WTC11 (cell line): Measurements from ENCODE around the gene EPB41L4B. TPM values are rescaled to one million over a fixed set of nuclear protein-coding genes. Genes with fewer than 3 reads are reported as not detected.

ENCODE experiments used
- ATAC-seq: fragments of 200-7000 bp; cut with Tn5 transposase; 2 replicates; pipeline ENCODE4 v1.10.0; 2021; ENCODE audit warnings: mild to moderate bottlenecking, moderate library complexity
- CTCF ChIA-PET: fragments of 300-600 bp; sonication (Branson Sonifier 250); formaldehyde crosslinking; loops from one replicate; lab custom pipeline; 2021; ENCODE audit warnings: antibody characterized with exemption; lab: Charles Lee
- POLR2A ChIA-PET: fragments of 350-600 bp; sonication (Branson Sonifier 250); formaldehyde crosslinking; loops from one replicate; lab custom pipeline; 2021; ENCODE audit warnings: antibody characterized with exemption; lab: Charles Lee
- DNase-seq: peaks from one replicate; pipeline ENCODE4 v3.0.0; 2021; ENCODE audit warnings: low spot score
- H3K27ac Mint-ChIP-seq: 2 replicates; pipeline ENCODE4 v1.8.0; 2021; ENCODE audit warnings: mixed read lengths
- H3K27me3 Mint-ChIP-seq: 2 replicates; pipeline ENCODE4 v1.8.0; 2021; ENCODE audit warnings: low read depth, mild to moderate bottlenecking, moderate library complexity, mixed read lengths
- H3K36me3 Mint-ChIP-seq: 2 replicates; pipeline ENCODE4 v1.8.0; 2021; ENCODE audit warnings: mixed read lengths
- H3K4me1 Mint-ChIP-seq: 2 replicates; pipeline ENCODE4 v1.8.0; 2022; ENCODE audit warnings: mixed read lengths
- H3K4me3 Mint-ChIP-seq: 2 replicates; pipeline ENCODE4 v1.8.0; 2021; ENCODE audit warnings: mild to moderate bottlenecking, moderate library complexity, mixed read lengths
- H3K9me3 Mint-ChIP-seq: 2 replicates; pipeline ENCODE4 v1.8.0; 2021; ENCODE audit warnings: mixed read lengths
- CDX4 ChIP-seq: fragments of 250-450 bp; sonication (Bioruptor Pico); IDR thresholded peaks from 2 replicates; pipeline ENCODE4 v1.9.0; 2021; ENCODE audit warnings: moderate library complexity, mild to moderate bottlenecking, inconsistent platforms, borderline replicate concordance
- E2F1 ChIP-seq: sonication (generic); formaldehyde crosslinking; IDR thresholded peaks from 2 replicates; pipeline ENCODE4 v1.8.0; 2022; ENCODE audit warnings: mild to moderate bottlenecking, missing genetic modification reagents
- ERG ChIP-seq: fragments of 250-450 bp; sonication (Bioruptor Pico); IDR thresholded peaks from 2 replicates; pipeline ENCODE4 v1.8.0; 2021; ENCODE audit warnings: mild to moderate bottlenecking
- ESRRA ChIP-seq: sonication (generic); formaldehyde crosslinking; IDR thresholded peaks from 2 replicates; pipeline ENCODE4 v1.8.1; 2022; ENCODE audit warnings: mild to moderate bottlenecking, missing genetic modification reagents, borderline replicate concordance
- FOXJ3 ChIP-seq: sonication (generic); formaldehyde crosslinking; IDR thresholded peaks from 2 replicates; pipeline ENCODE4 v1.9.0; 2021; ENCODE audit warnings: missing genetic modification reagents, mild to moderate bottlenecking, borderline replicate concordance
- FOXK1 ChIP-seq: sonication (generic); formaldehyde crosslinking; IDR thresholded peaks from 2 replicates; pipeline ENCODE4 v1.8.0; 2022; ENCODE audit warnings: mild to moderate bottlenecking, moderate library complexity, missing genetic modification reagents
- GABPB1 ChIP-seq: sonication (generic); formaldehyde crosslinking; IDR thresholded peaks from 2 replicates; pipeline ENCODE4 v1.8.1; 2023; ENCODE audit warnings: mild to moderate bottlenecking, missing genetic modification reagents
- MLX ChIP-seq: sonication (generic); formaldehyde crosslinking; IDR thresholded peaks from 2 replicates; pipeline ENCODE4 v1.8.1; 2023; ENCODE audit warnings: mild to moderate bottlenecking, missing genetic modification reagents, moderate library complexity
- NR3C1 ChIP-seq: sonication (generic); formaldehyde crosslinking; conservative IDR thresholded peaks from 2 replicates; pipeline ENCODE4 v1.8.1; 2023; ENCODE audit warnings: low read depth, mild to moderate bottlenecking, missing genetic modification reagents
- OVOL2 ChIP-seq: fragments of 250-450 bp; sonication (Bioruptor Pico); IDR thresholded peaks from 2 replicates; pipeline ENCODE4 v1.9.0; 2021; ENCODE audit warnings: mild to moderate bottlenecking, borderline replicate concordance
- RORB ChIP-seq: fragments of 250-450 bp; sonication (Bioruptor Pico); IDR thresholded peaks from 2 replicates; pipeline ENCODE4 v1.9.0; 2021; ENCODE audit warnings: mild to moderate bottlenecking
- USF1 ChIP-seq: sonication (generic); formaldehyde crosslinking; IDR thresholded peaks from 2 replicates; pipeline ENCODE4 v1.8.0; 2022; ENCODE audit warnings: mild to moderate bottlenecking, missing genetic modification reagents
- ZMAT4 ChIP-seq: fragments of 250-450 bp; sonication (Bioruptor Pico); IDR thresholded peaks from 2 replicates; pipeline ENCODE4 v1.9.0; 2021; ENCODE audit warnings: mild to moderate bottlenecking
- ZNF121 ChIP-seq: sonication (generic); formaldehyde crosslinking; IDR thresholded peaks from 2 replicates; pipeline ENCODE4 v1.8.0; 2023; ENCODE audit warnings: missing genetic modification reagents
- ZNF232 ChIP-seq: sonication (generic); formaldehyde crosslinking; IDR thresholded peaks from 2 replicates; pipeline ENCODE4 v1.8.0; 2022; ENCODE audit warnings: mild to moderate bottlenecking, missing genetic modification reagents
- ZNF416 ChIP-seq: fragments of 250-450 bp; sonication (Bioruptor Pico); IDR thresholded peaks from 2 replicates; pipeline ENCODE4 v1.9.0; 2021; ENCODE audit warnings: mild to moderate bottlenecking, inconsistent platforms
- total RNA-seq: library from RNA; stranded (reverse); gene quantifications from 3 replicates; pipeline ENCODE4 v1.2.3, GENCODE V29; 2021

EPB41L4B gene
- total RNA-seq, 1 experiment from 2014 or later, result 20.0 TPM

GRCh38 chr9:109272045-109272444 is 48.8 kb downstream of the EPB41L4B start:
- peaks cover 22% of the 10 kb centered on the region for H3K4me1 Mint-ChIP-seq
- H3K4me3 Mint-ChIP-seq, result no peak overlapping the region

GRCh38 chr9:109270971-109271925 is 49.6 kb downstream of the EPB41L4B start:
- ATAC-seq, result peak; percentile 32; the same call in 1 of the 2 replicates
- H3K9me3 Mint-ChIP-seq, result peaks cover 3% of the 10 kb centered on the region
- peaks cover 14% of the 10 kb centered on the region for H3K36me3 Mint-ChIP-seq
- CTCF ChIA-PET, result interaction anchor here (1.0 kb wide), 1 partner anchor 88 kb away, joined by 3 read pairs; no protein-coding TSS in a partner anchor
- H3K27ac Mint-ChIP-seq, result peak overlapping the region; percentile 39; the same call in 1 of the 2 replicates
- no peak for DNase-seq
- H3K4me3 Mint-ChIP-seq, result no peak overlapping the region
- peaks cover 22% of the 10 kb centered on the region for H3K4me1 Mint-ChIP-seq
- H3K27me3 Mint-ChIP-seq, result no peaks in the 10 kb centered on the region
- POLR2A ChIA-PET, result interaction anchor here (1.1 kb wide), 1 partner anchor 7 kb away, joined by 3 read pairs; no protein-coding TSS in a partner anchor
- TF ChIP-seq ZMAT4 (CRISPR knock-in tag), result no peak
- no peak for TF ChIP-seq MLX (CRISPR knock-in tag)
- no peak for TF ChIP-seq USF1 (CRISPR knock-in tag)
- no peak for TF ChIP-seq ZNF232 (CRISPR knock-in tag)
- TF ChIP-seq OVOL2 (CRISPR knock-in tag), result no peak
- TF ChIP-seq ERG, result no peak
- TF ChIP-seq ZNF416, result no peak
- no peak for TF ChIP-seq CDX4 (CRISPR knock-in tag)
- TF ChIP-seq RORB, result no peak
- no peak for TF ChIP-seq FOXK1 (CRISPR knock-in tag)
- TF ChIP-seq, all 79 proteins: peak for 0

More at GRCh38 chr9:109272045-109272444, 48.8 kb downstream of the EPB41L4B start:
- Mint-ChIP-seq H3K9me3 (peaks cover 3% of the 10 kb centered on the region), H3K36me3 (peaks cover 13% of the 10 kb centered on the region), H3K27ac (no peak overlapping the region), H3K27me3 (no peaks in the 10 kb centered on the region)
- DNase-seq, result no peak
- no peak for ATAC-seq
- ChIA-PET CTCF (no interaction called here), POLR2A (no interaction called here)
- no peak for TF ChIP-seq E2F1 (CRISPR knock-in tag)
- TF ChIP-seq NR3C1 (CRISPR knock-in tag), result no peak
- TF ChIP-seq GABPB1 (CRISPR knock-in tag), result no peak
- TF ChIP-seq ESRRA (CRISPR knock-in tag), result no peak
- no peak for TF ChIP-seq FOXJ3 (CRISPR knock-in tag)
- TF ChIP-seq ZNF121, result peak; percentile 64; the same call in 1 of the 2 replicates
